GM12891 (cell line): ENCODE results near the gene LCP2.
A peak's percentile ranks its signal among the peaks of the same experiment; 100 is the strongest.

Source experiments
- DNase-seq: peaks from one replicate; pipeline ENCODE4 v3.0.0; 2011; ENCODE audit warnings: low spot score; ENCODE audit not compliant: insufficient read length
- FAIRE-seq: peaks from 2 replicates; lab custom pipeline; 2011; peaks lifted over from hg19 to GRCh38; lab: Jason Lieb, UNC
- PAX5 ChIP-seq: IDR thresholded peaks from 2 replicates; pipeline ENCODE4 v1.6.1; 2011; ENCODE audit warnings: low read length, moderate library complexity, mild to moderate bottlenecking; ENCODE audit not compliant: insufficient read depth, severe bottlenecking
- POLR2A ChIP-seq: IDR thresholded peaks from 2 replicates; pipeline ENCODE4 v1.6.1; 2011; ENCODE audit warnings: low read depth, low read length, control low read depth
- POLR2AphosphoS5 ChIP-seq: IDR thresholded peaks from 2 replicates; pipeline ENCODE4 v1.6.1; 2011; ENCODE audit warnings: low read depth, low read length, control low read depth
- POU2F2 ChIP-seq: IDR thresholded peaks from 2 replicates; pipeline ENCODE4 v1.6.1; 2011; ENCODE audit warnings: low read depth, mild to moderate bottlenecking, control low read depth, low read length, moderate library complexity
- SPI1 ChIP-seq: IDR thresholded peaks from 2 replicates; pipeline ENCODE4 v1.6.1; 2011; ENCODE audit warnings: low read depth, low read length, control low read depth
- TAF1 ChIP-seq: IDR thresholded peaks from 2 replicates; pipeline ENCODE4 v1.6.1; 2011; ENCODE audit warnings: low read depth, low read length, control low read depth

The LCP2 gene

DNA sequence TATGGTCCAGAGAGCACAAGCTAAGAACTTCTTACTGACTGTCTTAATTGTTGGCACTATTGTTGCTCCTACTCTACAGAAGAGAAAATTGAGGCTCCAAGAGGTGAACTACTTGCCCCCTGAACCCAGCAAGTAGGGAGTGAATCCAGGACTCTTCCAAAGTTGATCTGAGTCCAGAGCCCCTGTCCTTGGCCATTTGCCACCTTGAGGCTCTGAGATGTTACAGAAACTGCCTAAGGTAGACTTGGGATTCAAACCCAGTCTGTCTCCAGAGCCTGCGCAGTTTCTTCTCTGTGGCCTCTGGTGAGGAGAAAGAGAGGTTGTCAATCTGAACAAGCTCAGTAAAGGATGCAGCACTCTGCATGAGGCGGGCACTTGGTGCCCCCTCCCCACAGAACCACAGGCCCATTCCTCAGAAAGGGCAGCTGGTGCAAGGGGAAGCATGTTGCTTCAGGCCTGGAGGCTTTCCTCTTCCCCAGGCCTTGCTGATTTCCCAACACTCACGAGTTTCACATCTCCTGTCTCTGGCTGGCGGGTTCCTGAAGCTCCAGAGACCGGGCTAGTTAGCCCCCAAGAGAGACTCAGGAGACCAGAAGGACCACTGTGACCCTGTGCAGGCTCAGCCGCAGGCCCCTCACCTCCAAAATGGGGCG lies 2.9 kb upstream of the LCP2 start:
- DNase-seq = no peak
- no peak for FAIRE-seq
- TF ChIP-seq TAF1 (no peak), PAX5 (no peak), SPI1 (no peak), POLR2AphosphoS5 (no peak), POU2F2 (no peak), POLR2A (no peak)

DNA sequence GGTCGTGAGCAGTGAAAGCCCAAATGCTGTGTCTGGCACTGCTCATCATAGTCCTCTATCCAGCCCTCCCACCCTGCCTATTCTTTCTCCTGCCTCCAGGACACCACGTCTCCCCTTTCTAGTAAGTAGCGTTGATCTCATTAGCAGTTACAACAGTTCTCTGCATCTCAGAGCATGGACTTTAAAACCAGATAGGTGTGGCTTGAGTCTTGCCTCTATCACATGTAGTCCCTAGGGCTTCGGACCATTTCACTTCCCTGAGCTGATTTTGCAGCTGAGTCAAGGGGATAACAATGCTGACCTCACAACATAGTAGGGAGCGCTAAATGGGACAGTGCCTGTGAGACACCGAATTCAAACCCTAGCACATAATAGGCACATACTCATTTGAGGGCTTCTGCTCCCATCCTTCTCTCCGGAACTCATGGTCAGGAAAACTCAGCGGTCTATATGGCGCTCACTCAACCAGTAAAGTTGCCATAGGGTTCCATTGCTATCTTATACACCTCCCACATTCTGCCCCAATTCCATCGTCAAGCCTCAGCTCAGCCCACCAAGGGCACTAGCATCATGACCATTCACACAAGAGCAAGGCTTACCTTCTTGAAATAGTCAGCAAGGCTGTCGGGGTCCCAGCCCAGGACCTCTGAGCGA lies 515 bp downstream of the LCP2 start:
- DNase-seq (no peak), FAIRE-seq (no peak)
- no peak for TF ChIP-seq PAX5
- no peak for TF ChIP-seq TAF1
- TF ChIP-seq POU2F2 = no peak
- no peak for TF ChIP-seq SPI1
- no peak for TF ChIP-seq POLR2A
- no peak for TF ChIP-seq POLR2AphosphoS5

DNA sequence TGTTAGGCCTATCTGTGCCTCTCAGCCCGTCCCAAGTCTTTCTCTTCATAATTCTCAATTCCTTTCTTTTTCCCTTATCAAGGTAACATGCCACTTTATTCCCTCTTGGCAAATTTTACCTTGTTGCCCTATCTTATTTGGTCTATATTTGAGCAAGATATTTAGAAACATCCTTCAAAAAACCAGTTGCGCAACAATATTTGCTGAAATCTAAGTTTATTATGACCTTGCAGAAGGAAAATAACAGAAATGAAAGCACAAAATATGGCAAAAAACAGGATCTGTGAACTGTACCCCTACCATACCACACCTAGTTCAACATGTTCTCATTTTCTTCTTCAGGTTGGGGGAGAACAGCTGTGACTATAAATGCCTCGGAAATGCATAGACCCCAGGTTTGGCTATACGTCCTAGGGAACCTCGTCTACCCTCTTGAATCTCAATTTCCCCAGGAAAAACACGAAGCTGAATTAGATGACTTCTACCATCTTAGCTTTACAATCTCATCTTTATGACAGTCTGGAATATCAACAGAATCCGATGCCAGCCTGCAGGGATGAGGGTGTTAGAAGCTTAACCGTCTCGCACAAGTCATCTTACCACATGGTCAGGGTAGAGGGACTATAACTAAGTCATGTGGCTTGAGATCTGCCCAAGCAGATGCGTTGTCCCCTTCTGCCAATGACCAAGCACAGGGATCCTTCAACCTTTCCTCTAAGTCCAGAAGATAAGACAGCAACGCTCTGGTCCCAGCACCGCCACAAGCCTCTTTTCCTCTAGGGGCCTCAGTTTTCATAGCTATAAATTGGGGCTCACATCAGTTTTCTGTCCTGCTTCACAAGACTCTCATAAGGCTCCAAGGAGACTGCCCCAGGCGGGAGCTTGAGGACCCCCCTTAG lies 1.3 kb downstream of the LCP2 start:
- TF ChIP-seq POLR2AphosphoS5 (no peak), POU2F2 (no peak), SPI1 (no peak), PAX5 (no peak), POLR2A (no peak), TAF1 (no peak)
- FAIRE-seq = peak; percentile 66

DNA sequence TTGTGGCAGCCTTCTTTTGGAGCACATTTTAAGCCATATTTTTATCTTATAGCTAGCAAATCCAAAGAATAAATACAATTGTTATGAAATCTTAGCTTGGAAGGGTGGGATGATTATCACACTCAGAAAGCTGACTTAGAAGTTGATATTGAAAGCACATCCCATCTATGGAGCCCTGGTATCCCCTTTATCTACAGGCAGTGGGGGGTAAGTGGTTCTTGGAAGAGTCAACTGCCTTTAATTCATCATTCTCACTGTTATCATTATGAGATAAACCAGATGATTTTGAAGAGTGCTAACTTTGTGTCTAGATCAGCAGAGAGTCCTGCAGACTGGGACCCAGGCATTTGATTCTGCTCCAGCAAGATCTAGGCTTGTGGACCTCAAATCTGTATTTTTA lies 3.0 kb downstream of the LCP2 start:
- FAIRE-seq = no peak
- no peak for DNase-seq
- TF ChIP-seq POU2F2 = no peak
- TF ChIP-seq SPI1 = no peak
- TF ChIP-seq POLR2AphosphoS5 = no peak
- TF ChIP-seq POLR2A = no peak
- TF ChIP-seq PAX5 = no peak
- TF ChIP-seq TAF1 = no peak

More for the DNA sequence above, 1.3 kb downstream of the LCP2 start:
- DNase-seq = no peak

DNA sequence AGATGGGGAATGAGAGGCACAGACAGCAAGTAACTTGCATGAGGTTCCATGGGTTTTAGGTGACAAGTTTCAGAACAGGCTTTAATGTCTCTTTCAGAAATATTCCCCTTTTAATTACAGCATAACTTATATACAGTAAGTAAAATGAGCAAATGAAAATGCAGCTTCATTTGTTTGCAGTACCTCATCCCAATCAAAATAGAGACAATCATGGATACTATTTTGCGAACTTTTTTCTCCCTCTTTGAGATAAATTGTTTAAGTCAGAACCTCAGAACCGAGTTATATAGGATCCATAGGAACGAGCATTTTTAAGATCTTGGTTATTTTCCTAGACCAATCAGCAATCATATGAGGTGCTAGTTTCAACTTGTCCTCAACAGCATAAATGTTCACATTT lies 3.5 kb downstream of the LCP2 start:
- no peak for DNase-seq
- no peak for FAIRE-seq
- no peak for TF ChIP-seq TAF1
- no peak for TF ChIP-seq PAX5
- no peak for TF ChIP-seq POLR2A
- TF ChIP-seq POLR2AphosphoS5 = no peak
- TF ChIP-seq POU2F2 = no peak
- no peak for TF ChIP-seq SPI1

DNA sequence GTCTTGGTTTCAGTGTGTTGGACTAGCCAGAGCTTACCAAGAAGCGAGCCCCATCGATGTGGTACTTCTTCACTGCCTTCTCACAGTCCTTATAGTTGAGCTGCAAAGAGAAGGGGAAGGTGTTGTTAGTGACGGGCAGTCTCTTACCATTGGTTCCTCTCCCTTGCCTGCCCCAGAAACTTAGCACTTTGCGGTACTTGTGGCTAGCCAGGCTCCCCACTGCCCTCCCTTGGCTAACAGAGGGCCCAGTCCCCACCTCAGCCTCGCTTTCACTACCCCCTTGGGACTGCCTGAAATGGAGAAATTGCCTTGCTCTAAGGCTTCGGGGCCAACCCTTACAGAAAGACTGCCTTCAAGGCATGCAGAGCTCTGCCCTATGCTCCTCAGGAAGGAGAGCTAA lies 4.3 kb downstream of the LCP2 start:
- TF ChIP-seq POLR2A (no peak), SPI1 (peak; percentile 28; the same call in 1 of the 2 replicates)
- peak; percentile 90 for FAIRE-seq
- DNase-seq = no peak

DNA sequence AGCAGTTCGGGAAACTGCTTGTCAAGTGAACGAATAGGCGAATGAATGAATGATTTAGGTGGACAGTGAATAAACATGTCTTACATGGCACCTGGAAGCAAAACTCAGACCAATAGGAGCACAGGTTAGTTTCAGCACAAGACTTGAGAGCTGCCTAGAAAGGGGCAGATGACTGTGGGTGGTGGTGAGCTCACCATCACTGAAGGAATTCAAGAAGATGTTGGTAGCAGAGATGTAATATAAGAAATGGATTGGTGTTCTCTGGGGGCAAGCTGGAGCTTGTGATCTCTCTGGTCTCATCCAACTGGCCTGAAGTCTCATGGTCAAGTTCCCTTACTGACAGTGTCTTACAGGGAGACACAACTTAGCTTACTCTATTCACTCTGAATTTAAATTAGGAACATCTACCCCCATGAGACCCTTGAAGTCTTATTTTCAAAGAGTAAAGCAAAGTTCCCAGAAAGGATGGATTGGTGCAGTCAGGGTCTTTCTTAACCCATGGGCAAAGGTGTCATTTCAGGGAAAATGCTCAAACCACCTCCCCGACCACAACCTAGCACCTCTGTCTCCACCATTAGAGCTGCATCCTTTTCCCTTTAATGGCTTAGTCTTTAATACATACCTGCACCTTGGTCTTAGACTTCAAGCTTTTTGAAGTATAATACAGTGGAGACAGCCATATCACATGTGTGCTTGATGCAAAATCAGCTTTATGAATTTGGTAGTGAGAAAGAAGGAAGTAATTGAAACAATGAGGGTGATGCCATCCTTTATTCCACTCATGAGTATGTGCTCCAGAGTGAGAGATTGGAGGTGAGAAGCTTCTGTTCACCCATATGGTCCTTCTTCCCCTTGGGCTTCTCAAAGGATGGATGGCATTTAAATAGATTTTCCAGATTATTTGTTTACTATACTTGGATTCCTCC lies 5.1 kb downstream of the LCP2 start:
- no peak for FAIRE-seq
- no peak for DNase-seq
- TF ChIP-seq TAF1 (no peak), SPI1 (no peak), POLR2AphosphoS5 (no peak), POU2F2 (no peak), PAX5 (no peak), POLR2A (no peak)

DNA sequence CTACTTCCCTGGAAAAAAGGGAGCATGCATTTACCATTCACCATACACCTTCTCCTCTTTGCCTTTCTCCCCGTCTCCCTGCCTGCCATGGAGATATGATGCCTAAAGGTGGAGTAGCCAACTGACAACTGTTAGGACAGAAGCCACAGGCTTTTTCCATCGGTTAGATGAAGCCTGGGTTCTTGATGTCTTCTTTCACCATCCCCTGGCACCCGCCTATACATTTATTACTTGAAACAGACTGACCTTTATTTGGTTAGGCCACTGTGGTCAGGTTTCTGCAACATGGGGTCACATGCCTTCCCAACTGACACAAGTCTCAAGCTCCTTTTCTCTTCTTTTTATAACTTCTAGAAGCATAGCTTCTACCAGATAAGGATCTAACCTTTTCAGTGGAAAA lies 7.1 kb downstream of the LCP2 start:
- FAIRE-seq (no peak), DNase-seq (no peak)
- TF ChIP-seq TAF1 = no peak
- no peak for TF ChIP-seq POLR2AphosphoS5
- TF ChIP-seq SPI1 = no peak
- TF ChIP-seq POLR2A = no peak
- no peak for TF ChIP-seq POU2F2
- no peak for TF ChIP-seq PAX5

DNA sequence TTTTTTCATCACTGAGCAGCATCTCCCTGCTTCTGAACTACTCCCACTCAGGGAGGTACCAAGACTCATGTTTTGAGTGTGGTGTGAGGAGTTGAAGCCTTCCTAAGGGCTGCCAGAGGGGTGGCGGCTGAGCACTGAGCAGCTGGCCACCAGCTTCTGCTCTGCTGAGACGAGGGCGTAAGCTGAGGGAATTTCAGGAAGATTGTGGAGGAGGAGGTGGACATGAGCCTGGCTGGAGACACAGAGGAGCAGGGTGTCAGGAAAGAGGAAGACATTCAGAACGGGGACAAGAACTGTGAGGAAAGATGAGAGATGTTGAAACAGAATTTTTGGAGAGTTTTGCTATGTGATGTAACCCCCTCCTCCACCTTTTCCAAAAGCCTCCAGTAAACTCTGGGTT lies 7.8 kb downstream of the LCP2 start:
- DNase-seq (no peak), FAIRE-seq (no peak)
- TF ChIP-seq POU2F2 = no peak
- no peak for TF ChIP-seq SPI1
- TF ChIP-seq TAF1 = no peak
- TF ChIP-seq POLR2AphosphoS5 = no peak
- TF ChIP-seq POLR2A = no peak

DNA sequence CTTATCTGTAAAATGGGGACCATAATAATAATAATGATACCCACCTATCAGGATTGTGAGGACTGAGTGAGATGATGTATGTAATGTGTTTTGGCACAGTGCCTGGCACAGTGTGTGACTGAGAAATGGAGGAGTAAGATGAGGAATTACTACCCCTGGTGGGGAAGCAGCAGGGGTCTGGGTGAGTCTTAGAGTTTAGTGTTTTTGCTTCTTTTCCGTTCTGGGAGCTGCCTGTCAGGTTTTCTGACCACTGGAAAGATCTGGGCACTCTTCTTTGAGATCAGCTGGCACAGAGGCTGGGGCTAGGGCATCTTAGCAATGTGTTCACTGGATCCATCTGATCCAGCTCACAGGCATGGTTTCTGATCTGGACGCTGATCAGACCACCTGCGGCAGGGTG lies 8.5 kb downstream of the LCP2 start:
- DNase-seq = no peak
- FAIRE-seq = no peak
- no peak for TF ChIP-seq POU2F2
- TF ChIP-seq TAF1 = no peak
- no peak for TF ChIP-seq SPI1
- TF ChIP-seq POLR2AphosphoS5 = no peak
- TF ChIP-seq PAX5 = no peak
- TF ChIP-seq POLR2A = no peak
